HCEC 1CT (cell line): ENCODE measurements around the gene FBXW11.

Experiments
- DNase-seq: peaks from one replicate; pipeline ENCODE4 v3.0.0-alpha.2; 2017

FBXW11 gene

GRCh38 chr5:171838066-171838465, 168.4 kb downstream of the FBXW11 start:
- DNase-seq, result no peak

GRCh38 chr5:171837522-171837921, 168.9 kb downstream of the FBXW11 start:
- no peak for DNase-seq

GRCh38 chr5:171835066-171835465, 171.4 kb downstream of the FBXW11 start:
- no peak for DNase-seq

GRCh38 chr5:171834461-171834860, 172.0 kb downstream of the FBXW11 start:
- DNase-seq, result no peak

GRCh38 chr5:171832775-171833174, 173.7 kb downstream of the FBXW11 start:
- no peak for DNase-seq

GRCh38 chr5:171830686-171831085, 175.8 kb downstream of the FBXW11 start:
- no peak for DNase-seq

GRCh38 chr5:171827162-171827561, 179.3 kb downstream of the FBXW11 start:
- no peak for DNase-seq

- DNase-seq, result no peak
Observed at GRCh38 chr5:171826132-171826531, 180.3 kb downstream of the FBXW11 start.

- no peak for DNase-seq
Observed at GRCh38 chr5:171825051-171825450, 181.4 kb downstream of the FBXW11 start.

- no peak for DNase-seq
Observed at GRCh38 chr5:171823269-171823668, 183.2 kb downstream of the FBXW11 start.

- no peak for DNase-seq
Observed at GRCh38 chr5:171821286-171821685, 185.2 kb downstream of the FBXW11 start.

- no peak for DNase-seq
Observed at GRCh38 chr5:171820561-171820960, 185.9 kb downstream of the FBXW11 start.

GRCh38 chr5:171816666-171817065, 189.8 kb downstream of the FBXW11 start:
- no peak for DNase-seq

- no peak for DNase-seq
Observed at GRCh38 chr5:171813813-171814490, 192.5 kb downstream of the FBXW11 start.

- no peak for DNase-seq
Observed at GRCh38 chr5:171813270-171813669, 193.2 kb downstream of the FBXW11 start.
